DND-41 (cell line): ENCODE results near the gene NUDT4.
"Not testable (repeated sequence)": the region's sequence is repeated elsewhere in the genome, so short reads cannot be mapped to it uniquely, and the experiment has no call there.

Experiments
- ATAC-seq: fragments of 200-7000 bp; cut with Tn5 transposase; 3 replicates; pipeline ENCODE4 v1.9.1; 2021; ENCODE audit warnings: low read depth; ENCODE audit not compliant: insufficient read depth
- DNase-seq: peaks from one replicate; pipeline ENCODE4 v3.0.0-alpha.2; 2020
- H2AFZ ChIP-seq: 2 replicates; pipeline ENCODE4 v1.6.0; 2012; ENCODE audit warnings: low read depth, low read length
- H3K27ac ChIP-seq: 2 replicates; pipeline ENCODE4 v1.5.1; 2012; ENCODE audit warnings: low read length, inconsistent platforms
- H3K27me3 ChIP-seq: fragments of 200-600 bp; sonication (generic); 2 replicates; pipeline ENCODE4 v1.6.0; 2012; ENCODE audit warnings: low read length, mild to moderate bottlenecking, inconsistent platforms; ENCODE audit not compliant: insufficient read depth, poor library complexity
- H3K36me3 ChIP-seq: 2 replicates; pipeline ENCODE4 v1.5.1; 2012; ENCODE audit warnings: low read length, inconsistent platforms; ENCODE audit not compliant: insufficient read depth
- H3K4me1 ChIP-seq: 2 replicates; pipeline ENCODE4 v1.5.1; 2012; ENCODE audit warnings: mild to moderate bottlenecking, low read length; ENCODE audit not compliant: insufficient read depth
- H3K4me2 ChIP-seq: 2 replicates; pipeline ENCODE4 v1.6.0; 2012; ENCODE audit warnings: mild to moderate bottlenecking, moderate library complexity, low read length, inconsistent platforms; ENCODE audit not compliant: insufficient read depth
- H3K4me3 ChIP-seq, 2 experiments: fragments of 200-600 bp in 1 of 2; shearing (Covaris generic) in 1 of 2; 2 replicates each; pipeline ENCODE4 v1.5.1; 2012 to 2016; ENCODE audit warnings: inconsistent platforms in 2 of 2, low read length in 2 of 2, mild to moderate bottlenecking in 2 of 2, low read depth in 1 of 2, moderate library complexity in 1 of 2
- H3K79me2 ChIP-seq: 2 replicates; pipeline ENCODE4 v1.6.0; 2012; ENCODE audit warnings: low read length, inconsistent platforms; ENCODE audit not compliant: insufficient read depth
- H3K9ac ChIP-seq: 2 replicates; pipeline ENCODE4 v1.6.0; 2012; ENCODE audit warnings: low read depth, mild to moderate bottlenecking, inconsistent platforms, low read length, moderate library complexity
- H3K9me3 ChIP-seq: 2 replicates; pipeline ENCODE4 v1.5.1; 2012; ENCODE audit warnings: low read length, moderate library complexity, mild to moderate bottlenecking, inconsistent platforms; ENCODE audit not compliant: insufficient read depth, severe bottlenecking
- H4K20me1 ChIP-seq: 2 replicates; pipeline ENCODE4 v1.6.0; 2012; ENCODE audit warnings: low read length; ENCODE audit not compliant: insufficient read depth
- EZH2 ChIP-seq: IDR thresholded peaks from 3 replicates; pipeline ENCODE4 v1.6.1; 2012; ENCODE audit warnings: borderline replicate concordance, low read depth, mild to moderate bottlenecking, moderate library complexity, low read length, inconsistent platforms; ENCODE audit not compliant: severe bottlenecking
- TF ChIP-seq, protein P1 (sequence below): IDR thresholded peaks from 2 replicates; pipeline ENCODE4 v1.5.1; 2012; ENCODE audit warnings: borderline replicate concordance, low read length, moderate library complexity, mild to moderate bottlenecking; ENCODE audit not compliant: poor library complexity, severe bottlenecking; ENCODE audit errors: extremely low read depth

The NUDT4 gene

DNA sequence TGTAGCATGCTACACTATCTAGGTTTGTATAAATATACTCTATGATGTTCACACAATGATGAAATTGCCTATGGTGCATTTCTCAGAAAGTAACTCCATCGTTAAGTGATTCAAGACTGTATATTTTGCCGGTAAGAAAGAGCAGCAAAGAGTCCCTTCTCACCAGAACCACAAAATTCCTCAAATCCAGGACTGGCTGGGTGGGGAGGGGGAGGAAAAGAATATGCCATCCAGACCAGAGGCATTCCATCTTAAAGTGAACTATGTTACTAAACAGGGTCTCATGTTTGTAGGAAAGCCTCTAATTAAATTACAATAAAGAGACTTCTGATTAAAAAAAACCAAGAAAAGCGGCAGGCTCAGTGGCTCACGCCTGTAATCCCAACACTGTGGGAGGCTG is 52.6 kb downstream of the NUDT4 start:
- H3K27ac ChIP-seq: no peak overlapping the region
- H3K4me1 ChIP-seq: no peaks in the 10 kb centered on the region
- no peak overlapping the region for H3K4me3 ChIP-seq
- no peak overlapping the region for H2AFZ ChIP-seq
- no peak for DNase-seq
- H3K79me2 ChIP-seq: peaks cover 99% of the 10 kb centered on the region
- H4K20me1 ChIP-seq: peaks cover 84% of the 10 kb centered on the region
- no peaks in the 10 kb centered on the region for H3K27me3 ChIP-seq
- no peak overlapping the region for H3K4me2 ChIP-seq
- no peaks in the 10 kb centered on the region for H3K36me3 ChIP-seq
- H3K9me3 ChIP-seq: no peaks in the 10 kb centered on the region
- TF ChIP-seq, protein P1, sequence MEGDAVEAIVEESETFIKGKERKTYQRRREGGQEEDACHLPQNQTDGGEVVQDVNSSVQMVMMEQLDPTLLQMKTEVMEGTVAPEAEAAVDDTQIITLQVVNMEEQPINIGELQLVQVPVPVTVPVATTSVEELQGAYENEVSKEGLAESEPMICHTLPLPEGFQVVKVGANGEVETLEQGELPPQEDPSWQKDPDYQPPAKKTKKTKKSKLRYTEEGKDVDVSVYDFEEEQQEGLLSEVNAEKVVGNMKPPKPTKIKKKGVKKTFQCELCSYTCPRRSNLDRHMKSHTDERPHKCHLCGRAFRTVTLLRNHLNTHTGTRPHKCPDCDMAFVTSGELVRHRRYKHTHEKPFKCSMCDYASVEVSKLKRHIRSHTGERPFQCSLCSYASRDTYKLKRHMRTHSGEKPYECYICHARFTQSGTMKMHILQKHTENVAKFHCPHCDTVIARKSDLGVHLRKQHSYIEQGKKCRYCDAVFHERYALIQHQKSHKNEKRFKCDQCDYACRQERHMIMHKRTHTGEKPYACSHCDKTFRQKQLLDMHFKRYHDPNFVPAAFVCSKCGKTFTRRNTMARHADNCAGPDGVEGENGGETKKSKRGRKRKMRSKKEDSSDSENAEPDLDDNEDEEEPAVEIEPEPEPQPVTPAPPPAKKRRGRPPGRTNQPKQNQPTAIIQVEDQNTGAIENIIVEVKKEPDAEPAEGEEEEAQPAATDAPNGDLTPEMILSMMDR: no peak
- TF ChIP-seq EZH2: no peak
- no peak overlapping the region for H3K9ac ChIP-seq
- ATAC-seq: no peak

DNA sequence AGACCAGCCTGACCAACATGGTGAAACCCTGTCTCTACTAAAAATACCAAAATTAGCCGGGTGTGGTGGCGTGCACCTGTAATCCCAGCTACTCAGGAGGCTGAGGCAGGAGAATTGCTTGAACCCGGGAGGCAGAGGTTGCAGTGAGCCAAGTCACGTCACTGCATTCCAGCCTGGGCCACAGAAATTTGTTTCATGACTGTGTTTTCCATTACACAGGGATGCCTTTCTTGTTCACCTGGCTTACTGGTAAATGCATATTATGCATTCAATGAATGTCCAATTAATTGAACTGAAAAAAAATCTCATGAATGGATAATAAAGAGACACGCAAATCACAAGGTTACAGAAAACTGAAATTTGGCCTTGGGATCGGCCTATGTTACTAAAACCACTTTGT is 54.3 kb downstream of the NUDT4 start:
- not testable (repeated sequence) for H3K27me3 ChIP-seq, H3K27ac ChIP-seq, H3K36me3 ChIP-seq, H3K9me3 ChIP-seq, H3K4me2 ChIP-seq, H3K4me1 ChIP-seq, DNase-seq, H3K4me3 ChIP-seq, ATAC-seq, H2AFZ ChIP-seq, H3K9ac ChIP-seq
- H3K79me2 ChIP-seq: peaks cover 99% of the 10 kb centered on the region
- peaks cover 84% of the 10 kb centered on the region for H4K20me1 ChIP-seq

DNA sequence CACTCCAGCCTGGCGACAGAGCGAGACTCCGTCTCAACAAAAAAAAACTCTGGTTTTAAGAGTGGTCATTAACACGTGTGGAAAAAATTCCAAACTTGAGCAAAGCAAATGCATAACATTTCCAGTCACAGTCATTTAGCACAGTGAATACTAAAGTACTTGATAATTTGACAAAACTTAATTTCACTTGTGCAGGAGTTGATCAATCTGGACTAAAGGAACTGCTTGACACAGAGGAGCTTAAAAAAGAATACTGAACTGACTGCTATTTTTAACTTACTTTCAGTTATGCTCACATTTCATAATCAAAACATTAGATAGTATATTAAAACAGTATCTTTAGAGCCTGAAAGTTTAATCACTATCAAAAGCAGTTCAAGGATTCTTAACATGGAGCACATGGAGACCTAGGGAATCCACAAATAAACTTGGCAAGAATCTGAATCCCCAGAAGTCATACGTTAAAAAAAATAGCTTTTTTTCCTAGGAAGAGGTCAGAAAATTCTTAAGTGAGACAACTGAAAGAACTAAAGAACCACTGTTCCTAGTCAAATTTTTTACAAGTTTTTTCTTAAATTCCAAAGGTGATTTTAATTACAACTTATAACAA is 56.6 kb downstream of the NUDT4 start:
- ATAC-seq: no peak
- DNase-seq: no peak
- Histone ChIP-seq H3K4me1 (peaks cover 32% of the 10 kb centered on the region), H4K20me1 (peaks cover 88% of the 10 kb centered on the region), H3K9me3 (no peaks in the 10 kb centered on the region), H3K4me2 (no peak overlapping the region), H3K36me3 (no peaks in the 10 kb centered on the region), H3K27ac (no peak overlapping the region), H2AFZ (no peak overlapping the region), H3K9ac (no peak overlapping the region), H3K4me3 (no peak overlapping the region), H3K79me2 (peaks cover 99% of the 10 kb centered on the region), H3K27me3 (no peaks in the 10 kb centered on the region)
- TF ChIP-seq, protein P1: no peak
- no peak for TF ChIP-seq EZH2

DNA sequence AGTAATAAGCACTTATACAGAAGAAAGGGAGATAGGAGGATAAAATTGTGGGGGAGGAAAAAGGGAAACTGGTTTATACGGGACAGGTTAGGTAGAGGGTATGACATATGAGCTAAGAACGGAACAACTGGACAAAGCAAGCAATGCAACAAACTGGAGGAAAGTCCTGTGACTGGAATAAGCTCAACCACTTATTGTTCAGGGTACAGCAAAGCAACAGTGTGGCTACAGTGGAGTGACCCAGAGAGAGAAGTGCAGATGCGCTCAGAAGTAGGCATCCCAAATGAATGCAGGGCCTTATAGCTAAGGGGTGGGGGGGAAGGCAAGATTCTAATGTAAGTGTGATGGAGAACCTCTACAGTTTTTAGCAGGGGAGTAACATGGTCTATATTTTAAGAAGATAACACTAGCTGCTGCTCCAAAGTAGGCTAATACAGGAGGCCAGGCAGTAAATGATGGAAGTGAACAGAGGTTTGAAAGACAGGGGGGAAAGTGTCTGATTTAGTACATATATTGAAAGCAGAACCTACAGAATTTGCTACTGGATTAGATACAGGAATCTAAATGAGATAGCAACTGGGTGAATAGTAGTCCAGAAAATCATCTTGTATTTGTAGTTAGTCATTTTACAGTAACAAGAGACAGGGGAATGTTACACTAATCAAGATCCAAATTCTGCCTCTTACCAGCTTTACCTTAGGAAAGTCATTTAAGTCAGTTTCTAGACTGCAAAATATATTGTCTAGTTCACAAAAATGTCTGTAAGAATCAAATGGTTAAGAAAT is 60.7 kb downstream of the NUDT4 start:
- Histone ChIP-seq H3K27me3 (no peaks in the 10 kb centered on the region), H3K79me2 (peaks cover 83% of the 10 kb centered on the region), H2AFZ (no peak overlapping the region), H3K27ac (no peak overlapping the region), H3K4me2 (peak overlapping the region; percentile 72), H3K9me3 (no peaks in the 10 kb centered on the region), H4K20me1 (peaks cover 73% of the 10 kb centered on the region), H3K4me1 (peaks cover 55% of the 10 kb centered on the region), H3K4me3 (no peak overlapping the region), H3K36me3 (no peaks in the 10 kb centered on the region), H3K9ac (no peak overlapping the region)
- TF ChIP-seq, protein P1: no peak
- no peak for TF ChIP-seq EZH2
- no peak for ATAC-seq
- DNase-seq: no peak
